ENCODE results near the gene RNF38. TPM values are rescaled to one million over a fixed set of nuclear protein-coding genes. Genes with fewer than 3 reads are reported as not detected.

The RNF38 gene
- total RNA-seq, 1 experiment from 2014 or later = 18.1 TPM

GRCh38 chr9:36423206-36423605, 23.1 kb upstream of the RNF38 start:
- H3K36me3 ChIP-seq (ENCODE audit: control insufficient read depth in 1 of 2, insufficient read depth in 2 of 2, low read length in 2 of 2) = no peaks in the 10 kb centered on the region
- no TSS peak for BruUV-seq (replicated peaks)

DNA sequence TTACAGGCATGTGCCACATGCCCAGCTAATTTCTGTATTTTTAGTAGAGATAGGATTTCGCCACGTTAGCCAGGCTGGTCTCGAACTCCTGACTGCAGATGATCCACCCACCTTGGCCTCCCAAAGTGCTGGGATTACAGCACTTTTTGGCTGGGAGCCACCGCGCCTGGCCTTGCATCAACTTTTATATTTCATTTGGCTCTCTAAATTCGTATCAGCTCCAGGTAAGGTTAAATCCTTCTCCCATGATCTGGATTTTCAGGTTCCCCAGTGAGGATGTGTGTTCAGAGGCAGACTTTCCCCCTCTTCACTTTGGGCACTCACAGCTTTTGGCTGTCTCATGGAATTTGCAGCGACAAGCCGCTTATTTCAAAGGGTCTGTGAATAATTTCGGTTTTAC, 16.8 kb upstream of the RNF38 start:
- no peaks in the 10 kb centered on the region for H3K36me3 ChIP-seq (ENCODE audit: control insufficient read depth in 1 of 2, insufficient read depth in 2 of 2, low read length in 2 of 2)
- POLR2A ChIA-PET = interaction anchor here (0.6 kb wide), 1 partner anchor 28 kb away, joined by 4 read pairs; no protein-coding TSS in a partner anchor
- no peaks in the 10 kb centered on the region for H3K9me3 ChIP-seq (ENCODE audit: control insufficient read depth in 1 of 2, insufficient read depth in 1 of 2, low read depth in 1 of 2, low read length in 2 of 2)
- H3K9me2 ChIP-seq (ENCODE audit: insufficient read depth) = no peaks in the 10 kb centered on the region
- intact Hi-C loops (cut with micrococcal nuclease) = no loop called here
- H4K20me1 ChIP-seq (ENCODE audit: insufficient read depth) = no peaks in the 10 kb centered on the region
- no TSS peak for BruUV-seq (replicated peaks)
- no peaks in the 10 kb centered on the region for H3K79me2 ChIP-seq (ENCODE audit: insufficient read depth, low read length)
- H3K4me2 ChIP-seq (ENCODE audit: low read length) = no peak overlapping the region
- no peak overlapping the region for H2AFZ ChIP-seq (ENCODE audit: low read depth, low read length, poor library complexity, severe bottlenecking)
- CTCF ChIA-PET = interaction anchor here (2.8 kb wide), 1 partner anchor 10 kb away, joined by 14 read pairs; no protein-coding TSS in a partner anchor
- no peak overlapping the region for H3K9ac ChIP-seq (ENCODE audit: low read length)
- H3K27ac ChIP-seq (ENCODE audit: low read depth, low read length) = no peak overlapping the region
- no peaks in the 10 kb centered on the region for H3K27me3 ChIP-seq (ENCODE audit: insufficient read depth, low read length)
- peaks cover 26 to 28% of the 10 kb centered on the region in 2 experiments for H3K4me1 ChIP-seq (ENCODE audit: control insufficient read depth in 1 of 2, insufficient read depth in 2 of 2, low read length in 2 of 2)
- H3K4me3 ChIP-seq (replicated peaks in 1 of 2; ENCODE audit: low read depth in 1 of 2, low read length in 2 of 2) = no peak overlapping the region
- RAD21 ChIA-PET (ENCODE audit: low non-redundant PET in 1 of 2, low total read pairs in 2 of 2, uncharacterized antibody in 2 of 2, unreplicated experiment in 2 of 2) = no interaction called here
- DNase-seq (ENCODE audit: low read depth, low spot score) = no peak
- no peak for ATAC-seq
- TF ChIP-seq ATF3 (IDR thresholded peaks at IDR 0.05) (no peak), SP1 (IDR thresholded peaks at IDR 0.05; ENCODE audit: low read depth) (no peak), MAX (IDR thresholded peaks at IDR 0.05) (no peak), EZH2phosphoT487 (IDR thresholded peaks at IDR 0.05; ENCODE audit: borderline replicate concordance) (no peak), SIN3A (IDR thresholded peaks at IDR 0.05; ENCODE audit: low read depth) (no peak), REST (IDR thresholded peaks at IDR 0.05; ENCODE audit: low read depth) (no peak)
- TF ChIP-seq, protein P1, sequence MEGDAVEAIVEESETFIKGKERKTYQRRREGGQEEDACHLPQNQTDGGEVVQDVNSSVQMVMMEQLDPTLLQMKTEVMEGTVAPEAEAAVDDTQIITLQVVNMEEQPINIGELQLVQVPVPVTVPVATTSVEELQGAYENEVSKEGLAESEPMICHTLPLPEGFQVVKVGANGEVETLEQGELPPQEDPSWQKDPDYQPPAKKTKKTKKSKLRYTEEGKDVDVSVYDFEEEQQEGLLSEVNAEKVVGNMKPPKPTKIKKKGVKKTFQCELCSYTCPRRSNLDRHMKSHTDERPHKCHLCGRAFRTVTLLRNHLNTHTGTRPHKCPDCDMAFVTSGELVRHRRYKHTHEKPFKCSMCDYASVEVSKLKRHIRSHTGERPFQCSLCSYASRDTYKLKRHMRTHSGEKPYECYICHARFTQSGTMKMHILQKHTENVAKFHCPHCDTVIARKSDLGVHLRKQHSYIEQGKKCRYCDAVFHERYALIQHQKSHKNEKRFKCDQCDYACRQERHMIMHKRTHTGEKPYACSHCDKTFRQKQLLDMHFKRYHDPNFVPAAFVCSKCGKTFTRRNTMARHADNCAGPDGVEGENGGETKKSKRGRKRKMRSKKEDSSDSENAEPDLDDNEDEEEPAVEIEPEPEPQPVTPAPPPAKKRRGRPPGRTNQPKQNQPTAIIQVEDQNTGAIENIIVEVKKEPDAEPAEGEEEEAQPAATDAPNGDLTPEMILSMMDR (IDR thresholded peaks at IDR 0.05 in 2 of 3, conservative IDR thresholded peaks at IDR 0.05 in 1 of 3; ENCODE audit: borderline replicate concordance in 1 of 3, insufficient read depth in 1 of 3, low read depth in 2 of 3, low read length in 2 of 3) = no peak
- TF ChIP-seq, protein P2, sequence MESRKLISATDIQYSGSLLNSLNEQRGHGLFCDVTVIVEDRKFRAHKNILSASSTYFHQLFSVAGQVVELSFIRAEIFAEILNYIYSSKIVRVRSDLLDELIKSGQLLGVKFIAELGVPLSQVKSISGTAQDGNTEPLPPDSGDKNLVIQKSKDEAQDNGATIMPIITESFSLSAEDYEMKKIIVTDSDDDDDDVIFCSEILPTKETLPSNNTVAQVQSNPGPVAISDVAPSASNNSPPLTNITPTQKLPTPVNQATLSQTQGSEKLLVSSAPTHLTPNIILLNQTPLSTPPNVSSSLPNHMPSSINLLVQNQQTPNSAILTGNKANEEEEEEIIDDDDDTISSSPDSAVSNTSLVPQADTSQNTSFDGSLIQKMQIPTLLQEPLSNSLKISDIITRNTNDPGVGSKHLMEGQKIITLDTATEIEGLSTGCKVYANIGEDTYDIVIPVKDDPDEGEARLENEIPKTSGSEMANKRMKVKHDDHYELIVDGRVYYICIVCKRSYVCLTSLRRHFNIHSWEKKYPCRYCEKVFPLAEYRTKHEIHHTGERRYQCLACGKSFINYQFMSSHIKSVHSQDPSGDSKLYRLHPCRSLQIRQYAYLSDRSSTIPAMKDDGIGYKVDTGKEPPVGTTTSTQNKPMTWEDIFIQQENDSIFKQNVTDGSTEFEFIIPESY (IDR thresholded peaks at IDR 0.05; ENCODE audit: extremely low read depth, insufficient replicate concordance, low read length) = no peak

More at GRCh38 chr9:36423206-36423605, 23.1 kb upstream of the RNF38 start:
- intact Hi-C loops (cut with micrococcal nuclease) = no loop called here
- no peak for TF ChIP-seq MAX (IDR thresholded peaks at IDR 0.05)
- no peak for TF ChIP-seq EGR1 (IDR thresholded peaks at IDR 0.05; ENCODE audit: low read depth)
- TF ChIP-seq ELF1 (IDR thresholded peaks at IDR 0.05; ENCODE audit: borderline replicate concordance, low read depth) = no peak
- no peak for TF ChIP-seq ZFX (IDR thresholded peaks at IDR 0.05)
- Histone ChIP-seq H3K9ac (ENCODE audit: low read length) (no peak overlapping the region), H4K20me1 (ENCODE audit: insufficient read depth) (no peaks in the 10 kb centered on the region), H2AFZ (ENCODE audit: low read depth, low read length, poor library complexity, severe bottlenecking) (no peak overlapping the region), H3K27ac (ENCODE audit: low read depth, low read length) (no peak overlapping the region), H3K9me2 (ENCODE audit: insufficient read depth) (no peaks in the 10 kb centered on the region), H3K27me3 (ENCODE audit: insufficient read depth, low read length) (no peaks in the 10 kb centered on the region), H3K4me2 (ENCODE audit: low read length) (no peak overlapping the region), H3K79me2 (ENCODE audit: insufficient read depth, low read length) (no peaks in the 10 kb centered on the region), H3K9me3 (ENCODE audit: control insufficient read depth in 1 of 2, insufficient read depth in 1 of 2, low read depth in 1 of 2, low read length in 2 of 2) (no peaks in the 10 kb centered on the region), H3K4me3 (replicated peaks in 1 of 2; ENCODE audit: low read depth in 1 of 2, low read length in 2 of 2) (no peak overlapping the region), H3K4me1 (ENCODE audit: control insufficient read depth in 1 of 2, insufficient read depth in 2 of 2, low read length in 2 of 2) (peaks cover 23% of the 10 kb centered on the region in 2 experiments)
- POLR2A ChIA-PET = no interaction called here
- no peak for DNase-seq (ENCODE audit: low read depth, low spot score)
- CTCF ChIA-PET = no interaction called here
- RAD21 ChIA-PET (ENCODE audit: low non-redundant PET in 1 of 2, low total read pairs in 2 of 2, uncharacterized antibody in 2 of 2, unreplicated experiment in 2 of 2) = no interaction called here
- no peak for ATAC-seq
